ENCODE data around the gene ABCB8. TPM values are rescaled to one million over a fixed set of nuclear protein-coding genes. Genes with fewer than 3 reads are reported as not detected.

ABCB8 gene
- polyA plus RNA-seq, 1 of the 3 experiments (the other 2 are of a cell fraction), result 36.0 TPM

GRCh38 chr7:151076863-151077704, 48.8 kb downstream of the ABCB8 start:
- peak; percentile 85 for DNase-seq
- CTCF ChIA-PET, result interaction anchor here (0.9 to 21.3 kb wide), 12 partner anchors 8 to 655 kb away, joined by 3 to 474 read pairs (median 4); partner anchors contain the start of genes CDK5, GBX1 and SLC4A2
- Histone ChIP-seq H3K9me2 (no peaks in the 10 kb centered on the region), H3K9me3 (no peaks in the 10 kb centered on the region), H3K9ac (no peak overlapping the region), H3K36me3 (replicated peaks in 1 of 2; ENCODE audit: control insufficient read depth in 1 of 2, insufficient read depth in 2 of 2, low read length in 1 of 2) (peaks cover 32 to 71% of the 10 kb centered on the region in 2 experiments), H3K4me3 (ENCODE audit: low read depth in 2 of 2, low read length in 1 of 2) (no peak overlapping the region), H2AFZ (ENCODE audit: low read depth) (no peak overlapping the region), H4K20me1 (ENCODE audit: insufficient read depth) (no peaks in the 10 kb centered on the region; the same call in 1 of the 2 replicates), H3K4me1 (ENCODE audit: control insufficient read depth in 1 of 2, insufficient read depth in 2 of 2, low read depth in 1 of 2, low read length in 1 of 2) (peaks cover 23 to 28% of the 10 kb centered on the region in 2 experiments), H3K27me3 (ENCODE audit: insufficient read depth) (no peaks in the 10 kb centered on the region), H3K27ac (ENCODE audit: low read depth in 2 of 2, low read length in 1 of 2) (peak overlapping the region in 1 of 2 experiments; percentile 32; a peak in 2 of 4 replicates), H3F3A (replicated peaks; ENCODE audit: insufficient read depth) (peaks cover 43% of the 10 kb centered on the region), H3K79me2 (ENCODE audit: insufficient read depth) (peaks cover 41% of the 10 kb centered on the region), H3K4me2 (no peak overlapping the region)
- WGBS (ENCODE audit: low lambda C conversion rate), result 94% methylated on average over 18 of the region's 33 CpGs
- POLR2A ChIA-PET, result interaction anchor here (1.1 to 1.3 kb wide), 2 partner anchors 9 to 10 kb away, joined by 3 read pairs; no protein-coding TSS in a partner anchor
- no peak for TF ChIP-seq CHD2 (IDR thresholded peaks at IDR 0.05; ENCODE audit: low read length, partially characterized antibody)
- 0 out of 2 replicates have a peak, but pooled peaks have one; percentile 19 for TF ChIP-seq FOXJ3 (CRISPR knock-in tag; IDR thresholded peaks at IDR 0.05)
- no peak for TF ChIP-seq RFX5 (IDR thresholded peaks at IDR 0.05; ENCODE audit: low read length)
- no peak for TF ChIP-seq IRF3 (IDR thresholded peaks at IDR 0.05; ENCODE audit: low read depth, low read length)
- no peak for TF ChIP-seq REST (IDR thresholded peaks at IDR 0.05; ENCODE audit: low read depth, low read length)
- no peak for TF ChIP-seq NFIC (IDR thresholded peaks at IDR 0.05; ENCODE audit: borderline replicate concordance)
- TF ChIP-seq POLR2AphosphoS5 (IDR thresholded peaks at IDR 0.05; ENCODE audit: low read depth, low read length), result peak; percentile 61; the same call in 1 of the 2 replicates
- no peak for TF ChIP-seq JUND (IDR thresholded peaks at IDR 0.05)
- TF ChIP-seq ZBTB33 (IDR thresholded peaks at IDR 0.05; ENCODE audit: borderline replicate concordance, low read depth), result no peak
- peak; percentile 57 for TF ChIP-seq CTCF (IDR thresholded peaks at IDR 0.05)
- TF ChIP-seq MXI1 (IDR thresholded peaks at IDR 0.05; ENCODE audit: low read depth, low read length), result no peak
- TF ChIP-seq GATA2 (CRISPR knock-in tag; IDR thresholded peaks at IDR 0.05), result no peak
- TF ChIP-seq GABPA (IDR thresholded peaks at IDR 0.05; ENCODE audit: low read depth), result no peak
- peak; percentile 25 for TF ChIP-seq SMC3 (IDR thresholded peaks at IDR 0.05; ENCODE audit: low read depth, low read length)
- no peak for TF ChIP-seq YY1 (IDR thresholded peaks at IDR 0.05; ENCODE audit: low read depth)
- TF ChIP-seq TCF12 (IDR thresholded peaks at IDR 0.05), result no peak

Data from SK-N-SH (cell line).